Glomerular endothelial cell (primary cell): ENCODE data around the gene VGLL3. TPM values are rescaled to one million over a fixed set of nuclear protein-coding genes. Genes with fewer than 3 reads are reported as not detected.

ENCODE experiments used
- total RNA-seq: library from RNA; depleted of rRNA; stranded (reverse); fragments of >200 nt; gene quantifications from 2 replicates; pipeline ENCODE4 v1.2.3, GENCODE V29; 2015

VGLL3 gene
- total RNA-seq, 1 donor from 2014 or later = 7.2 TPM

Other genes starting within 250 kb of the VGLL3 start
- 28.2 and 28.5 TPM in 2 replicates for gene CHMP2B, start 236.2 kb upstream of the VGLL3 start, total RNA-seq